ENCODE results near the gene B3GLCT. TPM values are rescaled to one million over a fixed set of nuclear protein-coding genes. Genes with fewer than 3 reads are reported as not detected.

B3GLCT gene
- total RNA-seq, 1 donor from 2014 or later, result 12.7 TPM

GRCh38 chr13:31361673-31362072 lies 161.9 kb downstream of the B3GLCT start:
- no peaks in the 10 kb centered on the region for H3K4me1 Mint-ChIP-seq (ENCODE audit: low read depth)
- peaks cover 3% of the 10 kb centered on the region for H3K27me3 Mint-ChIP-seq (ENCODE audit: low read depth)
- DNase-seq (ENCODE audit: low spot score), result no peak
- no peak overlapping the region for H3K4me3 Mint-ChIP-seq (ENCODE audit: unreplicated experiment)
- H3K27ac Mint-ChIP-seq (ENCODE audit: unreplicated experiment), result no peak overlapping the region
- H3K9me3 Mint-ChIP-seq (ENCODE audit: low read depth), result peaks cover 4% of the 10 kb centered on the region
- no peaks in the 10 kb centered on the region for H3K36me3 Mint-ChIP-seq (ENCODE audit: low read depth)
- TF ChIP-seq CTCF (IDR thresholded peaks at IDR 0.05), result no peak

- H3K9me3 Mint-ChIP-seq (ENCODE audit: low read depth), result peaks cover 4% of the 10 kb centered on the region
- no peaks in the 10 kb centered on the region for H3K4me1 Mint-ChIP-seq (ENCODE audit: low read depth)
- no peak for DNase-seq (ENCODE audit: low spot score)
- no peak overlapping the region for H3K4me3 Mint-ChIP-seq (ENCODE audit: unreplicated experiment)
- H3K27me3 Mint-ChIP-seq (ENCODE audit: low read depth), result peaks cover 4% of the 10 kb centered on the region
- H3K36me3 Mint-ChIP-seq (ENCODE audit: low read depth), result no peaks in the 10 kb centered on the region
- no peak for TF ChIP-seq CTCF (IDR thresholded peaks at IDR 0.05)
- H3K27ac Mint-ChIP-seq (ENCODE audit: unreplicated experiment), result no peak overlapping the region
These were observed 165.9 kb downstream of the B3GLCT start for GRCh38 chr13:31365630-31366029.

GRCh38 chr13:31367410-31367809 lies 167.6 kb downstream of the B3GLCT start:
- TF ChIP-seq CTCF (IDR thresholded peaks at IDR 0.05), result no peak
- H3K9me3 Mint-ChIP-seq (ENCODE audit: low read depth), result peaks cover 4% of the 10 kb centered on the region
- peaks cover 7% of the 10 kb centered on the region for H3K27me3 Mint-ChIP-seq (ENCODE audit: low read depth)
- no peak overlapping the region for H3K4me3 Mint-ChIP-seq (ENCODE audit: unreplicated experiment)
- H3K4me1 Mint-ChIP-seq (ENCODE audit: low read depth), result no peaks in the 10 kb centered on the region
- H3K27ac Mint-ChIP-seq (ENCODE audit: unreplicated experiment), result no peak overlapping the region
- no peaks in the 10 kb centered on the region for H3K36me3 Mint-ChIP-seq (ENCODE audit: low read depth)
- no peak for DNase-seq (ENCODE audit: low spot score)

GRCh38 chr13:31369213-31369612 lies 169.4 kb downstream of the B3GLCT start:
- DNase-seq (ENCODE audit: low spot score), result no peak
- no peak overlapping the region for H3K4me3 Mint-ChIP-seq (ENCODE audit: unreplicated experiment)
- peaks cover 4% of the 10 kb centered on the region for H3K9me3 Mint-ChIP-seq (ENCODE audit: low read depth)
- H3K27me3 Mint-ChIP-seq (ENCODE audit: low read depth), result peaks cover 8% of the 10 kb centered on the region
- TF ChIP-seq CTCF (IDR thresholded peaks at IDR 0.05), result no peak
- H3K27ac Mint-ChIP-seq (ENCODE audit: unreplicated experiment), result no peak overlapping the region
- no peaks in the 10 kb centered on the region for H3K4me1 Mint-ChIP-seq (ENCODE audit: low read depth)
- H3K36me3 Mint-ChIP-seq (ENCODE audit: low read depth), result no peaks in the 10 kb centered on the region

- H3K27ac Mint-ChIP-seq (ENCODE audit: unreplicated experiment), result no peak overlapping the region
- H3K27me3 Mint-ChIP-seq (ENCODE audit: low read depth), result peaks cover 16% of the 10 kb centered on the region
- no peaks in the 10 kb centered on the region for H3K36me3 Mint-ChIP-seq (ENCODE audit: low read depth)
- H3K9me3 Mint-ChIP-seq (ENCODE audit: low read depth), result no peaks in the 10 kb centered on the region
- no peak overlapping the region for H3K4me3 Mint-ChIP-seq (ENCODE audit: unreplicated experiment)
- no peak for DNase-seq (ENCODE audit: low spot score)
- H3K4me1 Mint-ChIP-seq (ENCODE audit: low read depth), result no peaks in the 10 kb centered on the region
- TF ChIP-seq CTCF (IDR thresholded peaks at IDR 0.05), result no peak
These were observed 172.7 kb downstream of the B3GLCT start for GRCh38 chr13:31372454-31372853.

Measured in chondrocyte (in vitro differentiated cells).